Epithelial cell of esophagus (primary cell): ENCODE data around the gene SPPL3.
A peak's percentile ranks its signal among the peaks of the same experiment; 100 is the strongest.

Experiments
- DNase-seq: peaks from one replicate; pipeline ENCODE4 v3.0.0; 2010; ENCODE audit warnings: low read depth
- H3K4me3 ChIP-seq: 2 replicates; pipeline ENCODE4 v1.5.1; 2011; ENCODE audit warnings: mild to moderate bottlenecking, low read length, control low read depth
- TF ChIP-seq, protein P1 (sequence below): IDR thresholded peaks from 2 replicates; pipeline ENCODE4 v1.5.1; 2011; ENCODE audit warnings: low read depth, mild to moderate bottlenecking, low read length, control low read depth, inconsistent platforms; ENCODE audit not compliant: insufficient read depth; ENCODE audit errors: missing control alignments

Gene SPPL3

DNA sequence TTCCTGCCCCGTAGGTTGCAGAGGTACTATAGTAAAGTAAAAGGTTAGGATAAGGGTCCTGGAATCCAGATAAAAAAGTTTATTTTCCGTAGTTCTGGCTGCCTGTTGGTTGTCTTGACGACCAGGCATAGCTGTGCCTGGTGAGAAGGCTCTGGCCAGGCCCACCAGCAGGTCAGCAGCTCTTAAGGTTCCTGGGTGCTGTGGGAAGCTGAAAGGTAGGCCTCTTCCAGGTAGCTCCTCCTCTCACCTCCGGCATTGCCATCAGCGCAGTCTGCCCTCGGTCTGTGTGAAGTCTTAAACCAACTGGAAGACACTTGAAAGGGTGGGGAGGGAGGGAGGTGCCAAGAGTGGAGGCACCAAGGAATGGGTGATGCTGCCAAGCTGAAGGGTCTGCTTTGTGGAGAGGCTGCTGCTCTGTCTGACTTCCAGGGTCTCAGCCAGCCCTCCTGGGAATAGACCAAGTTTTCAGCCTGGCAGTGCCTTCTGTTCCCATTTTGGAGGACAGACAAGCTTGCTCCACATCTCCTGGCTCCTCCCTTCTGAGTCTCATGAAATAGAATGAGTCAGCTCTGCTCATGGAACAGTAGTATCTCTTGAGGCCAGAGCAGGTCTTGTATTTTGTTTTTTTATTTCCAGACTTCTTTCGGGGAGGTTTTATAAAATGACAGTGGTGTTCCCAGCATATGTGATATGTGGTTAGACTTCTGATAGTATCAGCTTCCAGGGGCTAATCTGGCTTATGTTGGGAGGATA is 183.7 kb downstream of the SPPL3 start:
- H3K4me3 ChIP-seq, result no peak overlapping the region
- TF ChIP-seq, protein P1, sequence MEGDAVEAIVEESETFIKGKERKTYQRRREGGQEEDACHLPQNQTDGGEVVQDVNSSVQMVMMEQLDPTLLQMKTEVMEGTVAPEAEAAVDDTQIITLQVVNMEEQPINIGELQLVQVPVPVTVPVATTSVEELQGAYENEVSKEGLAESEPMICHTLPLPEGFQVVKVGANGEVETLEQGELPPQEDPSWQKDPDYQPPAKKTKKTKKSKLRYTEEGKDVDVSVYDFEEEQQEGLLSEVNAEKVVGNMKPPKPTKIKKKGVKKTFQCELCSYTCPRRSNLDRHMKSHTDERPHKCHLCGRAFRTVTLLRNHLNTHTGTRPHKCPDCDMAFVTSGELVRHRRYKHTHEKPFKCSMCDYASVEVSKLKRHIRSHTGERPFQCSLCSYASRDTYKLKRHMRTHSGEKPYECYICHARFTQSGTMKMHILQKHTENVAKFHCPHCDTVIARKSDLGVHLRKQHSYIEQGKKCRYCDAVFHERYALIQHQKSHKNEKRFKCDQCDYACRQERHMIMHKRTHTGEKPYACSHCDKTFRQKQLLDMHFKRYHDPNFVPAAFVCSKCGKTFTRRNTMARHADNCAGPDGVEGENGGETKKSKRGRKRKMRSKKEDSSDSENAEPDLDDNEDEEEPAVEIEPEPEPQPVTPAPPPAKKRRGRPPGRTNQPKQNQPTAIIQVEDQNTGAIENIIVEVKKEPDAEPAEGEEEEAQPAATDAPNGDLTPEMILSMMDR, result no peak
- DNase-seq, result peak; percentile 76

DNA sequence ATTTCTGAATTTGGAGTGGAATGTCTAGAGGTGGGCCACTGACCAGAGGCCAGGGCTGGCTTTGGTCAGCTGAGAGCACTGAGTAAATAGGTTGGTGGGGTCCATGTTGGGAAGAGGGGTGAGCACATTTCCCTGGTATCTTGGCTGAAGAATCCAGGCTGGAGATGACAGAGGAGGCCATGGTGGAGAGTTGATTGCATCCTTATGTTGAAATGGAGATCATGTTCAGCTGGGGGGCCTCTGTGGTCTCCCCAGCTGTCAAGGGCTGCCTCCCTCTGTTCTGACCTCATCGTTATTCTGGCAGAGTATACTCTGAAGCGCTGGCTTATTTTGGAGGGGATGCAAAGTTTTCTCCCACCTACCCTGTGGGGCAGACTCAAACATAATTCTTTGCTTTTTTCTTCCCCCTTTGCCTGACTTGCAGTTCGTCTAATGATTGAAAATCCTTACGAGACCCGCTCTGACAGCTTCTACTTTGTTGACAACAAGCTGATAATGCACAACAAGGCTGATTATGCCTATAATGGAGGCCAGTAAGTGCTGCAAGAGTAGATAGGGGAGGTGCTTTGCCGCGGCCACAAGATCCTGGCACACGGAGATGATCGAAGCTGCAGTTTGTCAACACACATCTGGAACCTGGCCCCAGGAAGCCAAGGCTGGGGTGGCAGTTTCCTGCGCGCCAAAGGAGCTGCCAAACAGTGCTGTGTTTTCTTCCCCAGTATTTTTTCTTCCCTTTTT is 184.5 kb downstream of the SPPL3 start:
- H3K4me3 ChIP-seq, result no peak overlapping the region
- DNase-seq, result no peak
- TF ChIP-seq, protein P1, result no peak

DNA sequence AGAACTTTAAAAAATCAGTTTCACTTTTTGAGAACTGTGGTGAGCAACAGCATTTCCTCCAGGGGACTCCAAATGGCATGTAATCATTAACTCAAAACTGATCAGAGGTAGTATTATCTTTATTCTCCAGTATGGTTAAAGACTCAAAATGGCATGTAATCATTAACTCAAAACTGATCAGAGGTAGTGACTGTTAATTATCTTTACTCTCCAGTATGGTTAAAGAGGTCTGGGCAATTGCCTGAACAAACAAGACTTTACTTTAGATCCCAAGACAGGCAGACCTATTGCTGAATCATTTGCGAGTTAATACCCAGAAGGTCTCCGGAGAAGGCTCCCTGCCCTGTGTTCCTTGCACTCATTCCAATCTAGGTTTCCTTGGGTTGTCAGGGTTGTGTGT is 185.1 kb downstream of the SPPL3 start:
- no peak overlapping the region for H3K4me3 ChIP-seq
- no peak for DNase-seq
- TF ChIP-seq, protein P1, result no peak

DNA sequence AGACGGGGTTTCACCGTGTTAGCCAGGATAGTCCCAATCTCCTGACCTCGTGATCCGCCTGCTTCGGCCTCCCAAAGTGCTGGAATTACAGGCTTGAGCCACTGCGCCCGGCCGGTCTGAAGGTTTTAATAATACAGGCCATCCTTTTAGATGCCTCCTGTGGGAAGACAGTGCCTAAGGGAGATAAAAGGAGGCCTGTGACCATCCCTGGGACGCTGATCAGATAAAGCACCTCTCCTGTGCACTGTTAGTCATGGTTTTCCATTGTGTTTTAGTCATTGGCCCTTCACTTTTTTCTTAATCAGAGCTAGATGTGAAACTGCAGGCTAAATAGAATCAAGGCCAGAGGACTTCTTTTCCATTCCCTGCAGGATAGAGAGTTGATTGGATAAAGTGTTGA is 186.1 kb downstream of the SPPL3 start:
- no peak for DNase-seq
- H3K4me3 ChIP-seq, result no peak overlapping the region
- TF ChIP-seq, protein P1, result no peak

- peak; percentile 85 for DNase-seq
- H3K4me3 ChIP-seq, result no peak overlapping the region
- TF ChIP-seq, protein P1, result peak; percentile 86
These were observed 190.2 kb downstream of the SPPL3 start for GRCh38 chr12:120713861-120714482.

GRCh38 chr12:120712610-120713009 is 191.5 kb downstream of the SPPL3 start:
- H3K4me3 ChIP-seq, result no peak overlapping the region
- DNase-seq, result no peak
- TF ChIP-seq, protein P1, result no peak
